ENCODE data around the gene EZH1. TPM values are rescaled to one million over a fixed set of nuclear protein-coding genes. Genes with fewer than 3 reads are reported as not detected.

EZH1 gene
- total RNA-seq, 4 donors from 2014 or later = 13.4 to 49.2 (median 22.0) TPM

GRCh38 chr17:42680331-42680808 lies 64.5 kb downstream of the EZH1 start:
- no peaks in the 10 kb centered on the region for H3K36me3 ChIP-seq
- no peaks in the 10 kb centered on the region for H3K9me3 ChIP-seq
- intact Hi-C loops (cut with DNase I) = loop anchor here (5.0 kb wide), 1 partner anchor 103 kb away; the partner anchor contains the start of gene PSMC3IP
- peaks cover 0 to 29% (median 0%) of the 10 kb centered on the region in 4 donors for H3K27me3 ChIP-seq
- H3K27ac ChIP-seq = peak overlapping the region; percentile 98 to 99 (median 98)
- 59 to 78% methylated on average over 3 to 4 of the region's 20 CpGs for WGBS, 2 donors
- H3K4me1 ChIP-seq = peaks cover 50 to 82% (median 55%) of the 10 kb centered on the region in 3 donors
- TF ChIP-seq CTCF (IDR thresholded peaks at IDR 0.05) (no peak), POLR2A (IDR thresholded peaks at IDR 0.05) (no peak)
- DNase-seq = no peak
- peak overlapping the region; percentile 83 to 97 (median 94) for H3K4me3 ChIP-seq

GRCh38 chr17:42679492-42680330 lies 65.1 kb downstream of the EZH1 start:
- DNase-seq = no peak
- TF ChIP-seq CTCF (IDR thresholded peaks at IDR 0.05) = peak; percentile 92 to 98 (median 95)
- TF ChIP-seq POLR2A (IDR thresholded peaks at IDR 0.05) = peak in 2 of 4 donors; percentile 10 to 24
- H3K27ac ChIP-seq = peak overlapping the region; percentile 98 to 99 (median 98)
- H3K4me1 ChIP-seq = peaks cover 52 to 88% (median 62%) of the 10 kb centered on the region in 3 donors
- no peaks in the 10 kb centered on the region for H3K9me3 ChIP-seq
- intact Hi-C loops (cut with DNase I) = loop anchor here (5.0 kb wide), 1 partner anchor 102 kb away; the partner anchor contains the start of gene PSMC3IP
- no peaks in the 10 kb centered on the region for H3K36me3 ChIP-seq
- H3K4me3 ChIP-seq = peak overlapping the region; percentile 83 to 97 (median 94)
- 0 to 16% methylated on average over 9 to 12 of the region's 78 CpGs for WGBS, 2 donors
- H3K27me3 ChIP-seq = peaks cover 0 to 29% (median 0%) of the 10 kb centered on the region in 4 donors

GRCh38 chr17:42678951-42679491 lies 65.8 kb downstream of the EZH1 start:
- peak overlapping the region; percentile 98 to 99 (median 98) for H3K27ac ChIP-seq
- peak overlapping the region; percentile 83 to 97 (median 94) for H3K4me3 ChIP-seq
- peaks cover 0 to under 1% (median 0%) of the 10 kb centered on the region in 3 donors for H3K36me3 ChIP-seq
- TF ChIP-seq POLR2A (IDR thresholded peaks at IDR 0.05) = no peak
- TF ChIP-seq CTCF (IDR thresholded peaks at IDR 0.05) = no peak
- 0% methylated on average over 5 to 11 of the region's 18 CpGs for WGBS, 2 donors
- peaks cover 59 to 91% (median 66%) of the 10 kb centered on the region in 3 donors for H3K4me1 ChIP-seq
- no peaks in the 10 kb centered on the region for H3K9me3 ChIP-seq
- DNase-seq = no peak
- H3K27me3 ChIP-seq = peaks cover 0 to 30% (median 0%) of the 10 kb centered on the region in 4 donors
- intact Hi-C loops (cut with DNase I) = no loop called here

GRCh38 chr17:42677921-42678781 lies 66.7 kb downstream of the EZH1 start:
- Histone ChIP-seq H3K4me3 (peak overlapping the region; percentile 83 to 97 (median 94)), H3K4me1 (peaks cover 61 to 91% (median 66%) of the 10 kb centered on the region in 3 donors), H3K27me3 (peaks cover 0 to 30% (median 0%) of the 10 kb centered on the region in 4 donors), H3K9me3 (no peaks in the 10 kb centered on the region), H3K36me3 (peaks cover 0 to 9% (median 3%) of the 10 kb centered on the region in 3 donors), H3K27ac (peak overlapping the region; percentile 98 to 99 (median 98))
- peak; percentile 63 for DNase-seq
- intact Hi-C loops (cut with DNase I) = no loop called here
- WGBS, 2 donors = 0% methylated on average over 10 to 14 of the region's 53 CpGs
- TF ChIP-seq POLR2A (IDR thresholded peaks at IDR 0.05) (peak in 1 of 4 donors; percentile 47), CTCF (IDR thresholded peaks at IDR 0.05) (peak in 1 of 6 experiments; percentile 2)
